Right lobe of liver (tissue), 6 donors: ENCODE results near the gene KLF16. TPM values are rescaled to one million over a fixed set of nuclear protein-coding genes. Genes with fewer than 3 reads are reported as not detected.
A peak's percentile ranks its signal among the peaks of the same experiment; 100 is the strongest.

Source experiments
- ATAC-seq, 4 donors: fragments of 200-7000 bp; cut with Tn5 transposase; one replicate each; pipeline ENCODE4 v1.9.1; 2020; ENCODE audit warnings: mild to moderate bottlenecking in 4 of 4, moderate library complexity in 4 of 4
- DNase-seq, 3 donors: peaks; one replicate each; pipeline ENCODE4 v3.0.0-alpha.2; 2020
- H3K27ac ChIP-seq, 3 donors: fragments of 200-600 bp; one replicate each; pipeline ENCODE4 v1.8.0; 2022
- H3K27me3 ChIP-seq, 2 donors: fragments of 200-600 bp; one replicate each; pipeline ENCODE4 v1.8.0; 2022
- H3K36me3 ChIP-seq, 4 donors: fragments of 200-600 bp; sonication (generic) in 1 of 4; one replicate each; pipeline versions ENCODE4 v1.5.1 to v1.8.0; 2017 to 2022; ENCODE audit warnings: control low read depth in 1 of 4
- H3K4me1 ChIP-seq, 4 donors: fragments of 200-600 bp; sonication (generic) in 1 of 4; one replicate each; pipeline versions ENCODE4 v1.5.1 to v1.8.0; 2017 to 2022; ENCODE audit warnings: control low read depth in 1 of 4
- H3K4me3 ChIP-seq, 3 donors: fragments of 200-600 bp; one replicate each; pipeline ENCODE4 v1.8.0; 2022
- H3K9me3 ChIP-seq, 4 donors: fragments of 200-600 bp; sonication (generic) in 1 of 4; one replicate each; pipeline versions ENCODE4 v1.5.1 to v1.8.0; 2017 to 2022; ENCODE audit warnings: control low read depth in 1 of 4
- POLR2A ChIP-seq: fragments of 450-650 bp; IDR thresholded peaks from one replicate; pipeline ENCODE4 v1.6.1; 2017; ENCODE audit warnings: antibody characterized with exemption, mild to moderate bottlenecking
- WGBS: methylation state at CpG from one replicate; pipeline ENCODE4 v1.1.6; 2018; ENCODE audit warnings: low coverage, low lambda C conversion rate; ENCODE audit not compliant: insufficient coverage; ENCODE audit errors: missing lambda C conversion rate; 5-methylcytosine and 5-hydroxymethylcytosine counted together
- intact Hi-C, 2 donors: fragments of 100-400 bp; cut with DNase I; formaldehyde crosslinking; loops; one replicate each; pipeline versions ENCODE4 v1.11.2 to v1.14.1; 2022
- total RNA-seq, 6 experiments: library from RNA; depleted of rRNA in 2 of 6; stranded (reverse); fragments of >200 nt in 2 of 6; fragmentation: NEBNext Ultra II Directional in 3 of 6; extraction: Animal tissue kit (Norgen Biotek cat#: 25700) in 3 of 6; gene quantifications; one replicate each; pipeline versions ENCODE4 v1.1.0 to v1.2.4, GENCODE V29; 2016 to 2023
- TF ChIP-seq, protein P1 (sequence below), 4 donors: fragments of 200-600 bp in 3 of 4; fragments of 450-650 bp in 1 of 4; IDR thresholded peaks; one replicate each; pipeline versions ENCODE4 v1.5.1 to v1.8.0; 2016 to 2022; ENCODE audit warnings: antibody characterized with exemption in 4 of 4, mild to moderate bottlenecking in 2 of 4
- donor health status: DM: no; HTN: yes; CAD: no.
- donor health status: DM: no; HTN: no; CAD: no.
- donor health status: DM: no; HTN: no; CAD: no.
- donor health status: DM: no; HTN: yes; CAD: no.
- donor health status: DM: no; HTN: yes; CAD: no.

KLF16 gene
- total RNA-seq, 6 experiments from 2014 or later = 9.9 to 23.6 (median 10.8) TPM

DNA sequence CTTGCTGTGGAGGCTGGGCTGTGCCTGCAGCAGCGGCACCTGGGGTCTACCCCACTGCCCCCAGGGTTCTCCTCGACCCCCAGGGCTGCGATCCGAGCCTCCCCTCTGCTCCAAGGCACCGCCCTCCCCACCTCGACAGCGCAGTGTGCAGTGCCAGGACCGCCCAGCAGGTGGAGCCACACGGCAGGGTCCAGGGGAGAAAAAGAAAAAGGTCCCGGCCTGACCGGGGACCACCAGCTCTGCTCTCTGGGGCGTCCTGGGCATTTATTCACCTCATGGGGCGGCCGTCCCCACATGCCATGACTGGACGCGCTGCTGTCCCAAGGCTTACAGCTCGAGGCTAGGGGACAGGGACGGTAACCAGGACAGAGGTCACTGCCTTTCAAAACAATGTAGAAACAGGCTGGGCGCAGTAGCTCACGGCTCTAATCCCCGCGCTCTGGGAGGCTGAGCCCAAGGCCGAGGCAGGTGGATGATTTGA lies 25.7 kb downstream of the KLF16 start:
- H3K27ac ChIP-seq = peak overlapping the region; percentile 63 to 81 (median 81)
- no peaks in the 10 kb centered on the region for H3K27me3 ChIP-seq
- WGBS = 21% methylated on average over 8 of the region's 23 CpGs
- peaks cover 0 to 86% (median 39%) of the 10 kb centered on the region in 4 donors for H3K4me1 ChIP-seq
- intact Hi-C loops = no loop called here
- peak in 1 of 3 donors; percentile 76 for DNase-seq
- ATAC-seq = peak; percentile 37 to 52 (median 46)
- H3K36me3 ChIP-seq = no peaks in the 10 kb centered on the region
- H3K4me3 ChIP-seq = peak overlapping the region; percentile 9 to 43 (median 38)
- no peaks in the 10 kb centered on the region for H3K9me3 ChIP-seq
- peak; percentile 37 for TF ChIP-seq POLR2A
- TF ChIP-seq, protein P1, sequence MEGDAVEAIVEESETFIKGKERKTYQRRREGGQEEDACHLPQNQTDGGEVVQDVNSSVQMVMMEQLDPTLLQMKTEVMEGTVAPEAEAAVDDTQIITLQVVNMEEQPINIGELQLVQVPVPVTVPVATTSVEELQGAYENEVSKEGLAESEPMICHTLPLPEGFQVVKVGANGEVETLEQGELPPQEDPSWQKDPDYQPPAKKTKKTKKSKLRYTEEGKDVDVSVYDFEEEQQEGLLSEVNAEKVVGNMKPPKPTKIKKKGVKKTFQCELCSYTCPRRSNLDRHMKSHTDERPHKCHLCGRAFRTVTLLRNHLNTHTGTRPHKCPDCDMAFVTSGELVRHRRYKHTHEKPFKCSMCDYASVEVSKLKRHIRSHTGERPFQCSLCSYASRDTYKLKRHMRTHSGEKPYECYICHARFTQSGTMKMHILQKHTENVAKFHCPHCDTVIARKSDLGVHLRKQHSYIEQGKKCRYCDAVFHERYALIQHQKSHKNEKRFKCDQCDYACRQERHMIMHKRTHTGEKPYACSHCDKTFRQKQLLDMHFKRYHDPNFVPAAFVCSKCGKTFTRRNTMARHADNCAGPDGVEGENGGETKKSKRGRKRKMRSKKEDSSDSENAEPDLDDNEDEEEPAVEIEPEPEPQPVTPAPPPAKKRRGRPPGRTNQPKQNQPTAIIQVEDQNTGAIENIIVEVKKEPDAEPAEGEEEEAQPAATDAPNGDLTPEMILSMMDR (IDR thresholded peaks at IDR 0.05) = peak; percentile 86 to 92 (median 90)

DNA sequence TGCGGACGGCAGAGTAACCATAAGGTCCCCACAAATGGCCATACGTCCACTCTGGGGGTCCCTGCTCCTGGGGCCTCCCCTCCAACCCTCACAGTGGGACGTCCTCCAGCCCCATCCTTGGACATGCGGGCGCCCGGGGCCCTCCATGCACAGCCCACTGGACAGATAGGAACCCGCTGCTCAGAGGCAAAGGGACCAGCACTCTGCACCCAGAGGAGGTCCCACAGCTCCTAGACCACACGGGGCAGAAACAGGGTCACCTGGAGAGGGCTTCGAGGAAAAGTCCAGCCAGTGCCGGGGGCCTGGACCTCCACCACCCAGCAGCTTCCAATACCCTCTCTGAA lies 26.2 kb downstream of the KLF16 start:
- peak overlapping the region; percentile 63 to 81 (median 81) for H3K27ac ChIP-seq
- TF ChIP-seq POLR2A = no peak
- TF ChIP-seq, protein P1 (IDR thresholded peaks at IDR 0.05) = no peak
- intact Hi-C loops = no loop called here

GRCh38 chr19:1836458-1837221 lies 26.7 kb downstream of the KLF16 start:
- H3K27ac ChIP-seq = peak overlapping the region in 2 of 3 donors; percentile 81 to 83

More for the DNA sequence above, 26.2 kb downstream of the KLF16 start:
- Histone ChIP-seq H3K4me1 (peaks cover 0 to 86% (median 40%) of the 10 kb centered on the region in 4 donors), H3K27me3 (no peaks in the 10 kb centered on the region), H3K9me3 (no peaks in the 10 kb centered on the region), H3K4me3 (peak overlapping the region in 2 of 3 donors; percentile 38 to 43), H3K36me3 (no peaks in the 10 kb centered on the region)
- WGBS = 27% methylated on average over 3 of the region's 11 CpGs
- no peak for ATAC-seq
- no peak for DNase-seq

DNA sequence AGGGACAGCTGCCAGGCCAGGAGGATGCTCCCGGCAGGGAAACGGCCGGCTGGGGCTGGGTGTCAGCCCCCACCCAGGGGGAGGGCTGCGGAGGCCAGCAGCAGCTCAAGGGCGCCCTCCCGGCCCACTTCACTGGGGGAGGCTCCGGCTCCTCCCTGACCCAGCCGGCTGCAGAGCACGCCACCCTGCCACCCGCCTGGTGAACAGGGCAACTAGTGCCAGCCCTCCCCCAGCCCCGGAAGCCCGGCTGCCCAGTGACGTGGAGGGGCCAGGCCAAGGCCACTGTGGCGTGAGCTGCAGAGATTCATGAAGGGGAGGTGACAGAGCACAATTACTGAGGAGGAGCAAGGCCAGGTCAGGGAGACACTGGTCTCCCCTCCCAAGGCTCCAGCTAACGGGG lies 29.8 kb downstream of the KLF16 start:
- H3K27me3 ChIP-seq = no peaks in the 10 kb centered on the region
- H3K27ac ChIP-seq = peak overlapping the region; percentile 63 to 83 (median 83)
- no peaks in the 10 kb centered on the region for H3K36me3 ChIP-seq
- H3K4me3 ChIP-seq = peak overlapping the region in 2 of 3 donors; percentile 23 to 24
- ATAC-seq = peak; percentile 81 to 86 (median 82)
- TF ChIP-seq, protein P1 (IDR thresholded peaks at IDR 0.05) = peak in 1 of 4 donors; percentile 16
- TF ChIP-seq POLR2A = peak; percentile 93
- 60% methylated on average over 1 of the region's 15 CpGs for WGBS
- DNase-seq = peak; percentile 92 to 95 (median 93)
- intact Hi-C loops = no loop called here
- no peaks in the 10 kb centered on the region for H3K9me3 ChIP-seq
- H3K4me1 ChIP-seq = peaks cover 0 to 70% (median 23%) of the 10 kb centered on the region in 4 donors

More at GRCh38 chr19:1836458-1837221, 26.7 kb downstream of the KLF16 start:
- Histone ChIP-seq H3K4me3 (no peak overlapping the region), H3K4me1 (peaks cover 0 to 85% (median 38%) of the 10 kb centered on the region in 4 donors), H3K9me3 (no peaks in the 10 kb centered on the region), H3K36me3 (no peaks in the 10 kb centered on the region), H3K27me3 (no peaks in the 10 kb centered on the region)
- DNase-seq (no peak), ATAC-seq (no peak)
- 36% methylated on average over 15 of the region's 31 CpGs for WGBS
- intact Hi-C loops = no loop called here
- TF ChIP-seq, protein P1 (IDR thresholded peaks at IDR 0.05) = no peak
- TF ChIP-seq POLR2A = no peak
